Activated T-cell treated with anti-CD3 and anti-CD28 coated beads for 48 hours (primary cell): Measurements from ENCODE around the gene WFIKKN2.
"Not testable (repeated sequence)": the region's sequence is repeated elsewhere in the genome, so short reads cannot be mapped to it uniquely, and the experiment has no call there.

Source experiments
- DNase-seq: peaks from one replicate; pipeline ENCODE4 v3.0.0-alpha.2; 2020; ENCODE audit warnings: low read depth

The WFIKKN2 gene

DNA sequence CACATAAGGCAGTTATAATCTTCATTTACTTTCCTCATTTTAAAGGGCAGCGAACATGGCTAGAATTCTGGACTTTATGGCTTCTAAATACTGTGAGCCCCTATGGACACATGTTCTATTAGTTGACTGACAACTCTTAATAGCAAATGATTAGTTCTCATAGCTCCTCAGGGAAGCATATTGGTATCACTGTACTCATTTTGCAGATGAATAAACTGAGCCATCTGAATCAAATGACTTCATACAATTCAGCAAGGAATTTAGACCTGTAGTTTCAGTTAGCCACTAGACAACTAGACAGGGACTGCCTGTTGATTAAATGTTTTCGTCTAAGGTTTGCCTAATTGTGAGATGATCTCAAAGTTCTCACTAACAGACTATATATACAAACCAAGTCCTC lies 21.0 kb downstream of the WFIKKN2 start:
- DNase-seq = no peak

DNA sequence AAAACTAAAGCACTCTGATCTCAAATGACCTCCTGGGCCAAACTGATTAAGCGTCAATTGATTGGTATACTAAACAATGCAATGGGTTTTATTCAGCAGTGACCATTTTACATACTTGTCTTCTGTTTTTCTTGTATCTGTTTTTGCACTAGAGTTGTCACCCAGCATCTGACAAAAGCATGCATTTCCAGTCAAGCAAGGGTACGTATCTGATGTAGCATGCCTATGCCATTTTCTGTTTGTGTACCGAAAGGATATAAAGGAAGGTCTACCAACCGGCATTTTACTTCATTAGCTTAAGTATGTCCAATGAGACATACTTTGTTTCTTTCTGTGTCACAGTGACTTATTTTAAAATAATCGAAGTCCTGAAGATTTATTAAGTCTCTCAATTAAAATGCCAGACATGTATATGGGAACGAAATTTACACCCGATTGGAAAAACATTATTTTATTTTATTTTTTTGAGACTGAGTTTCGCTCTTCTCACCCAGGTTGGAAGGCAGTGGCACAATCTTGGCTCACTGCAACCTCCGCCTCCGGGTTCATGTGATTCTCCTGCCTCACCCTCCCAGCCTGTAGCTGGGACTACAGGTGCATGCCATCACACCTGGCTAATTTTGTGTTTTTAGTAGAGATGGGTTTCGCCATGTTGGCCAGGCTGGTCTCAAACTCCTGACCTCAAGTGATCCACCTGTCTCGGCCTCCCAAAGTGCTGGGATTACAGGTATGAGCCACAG lies 23.3 kb downstream of the WFIKKN2 start:
- DNase-seq = no peak

DNA sequence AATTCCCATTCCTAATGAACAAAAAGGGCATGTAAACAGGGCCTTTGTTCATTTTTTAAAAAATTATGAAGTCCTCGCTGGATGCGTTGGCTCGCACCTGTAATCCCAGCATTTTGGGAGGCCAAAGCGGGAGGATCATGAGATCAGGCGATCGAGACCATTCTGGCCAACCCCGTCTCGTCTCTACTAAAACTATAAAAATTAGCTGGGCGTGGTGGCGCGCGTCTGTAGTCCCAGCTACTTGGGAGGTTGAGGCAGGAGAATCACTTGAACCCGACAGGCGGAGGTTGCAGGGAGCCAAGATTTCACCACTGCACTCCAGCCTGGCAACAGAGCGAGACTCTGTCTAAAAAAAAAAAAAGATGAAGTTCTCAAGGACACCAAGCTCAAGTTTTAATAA lies 24.3 kb downstream of the WFIKKN2 start:
- DNase-seq = not testable (repeated sequence)

DNA sequence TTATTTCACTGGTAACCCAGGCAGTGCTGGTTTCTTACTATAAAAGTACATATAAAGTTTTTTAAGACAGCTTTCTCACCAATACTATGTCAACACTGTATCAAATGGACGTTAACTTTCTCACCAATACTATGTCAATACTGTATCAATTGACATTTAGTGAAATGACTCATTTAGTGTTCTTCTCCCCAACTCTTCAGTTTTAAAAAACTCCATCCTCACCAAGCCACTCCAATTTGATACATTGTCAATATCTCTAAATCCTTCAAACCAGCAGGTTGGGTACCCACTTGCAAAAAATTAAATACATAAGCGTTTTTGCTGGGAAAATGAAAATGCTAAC lies 25.9 kb downstream of the WFIKKN2 start:
- DNase-seq = no peak

DNA sequence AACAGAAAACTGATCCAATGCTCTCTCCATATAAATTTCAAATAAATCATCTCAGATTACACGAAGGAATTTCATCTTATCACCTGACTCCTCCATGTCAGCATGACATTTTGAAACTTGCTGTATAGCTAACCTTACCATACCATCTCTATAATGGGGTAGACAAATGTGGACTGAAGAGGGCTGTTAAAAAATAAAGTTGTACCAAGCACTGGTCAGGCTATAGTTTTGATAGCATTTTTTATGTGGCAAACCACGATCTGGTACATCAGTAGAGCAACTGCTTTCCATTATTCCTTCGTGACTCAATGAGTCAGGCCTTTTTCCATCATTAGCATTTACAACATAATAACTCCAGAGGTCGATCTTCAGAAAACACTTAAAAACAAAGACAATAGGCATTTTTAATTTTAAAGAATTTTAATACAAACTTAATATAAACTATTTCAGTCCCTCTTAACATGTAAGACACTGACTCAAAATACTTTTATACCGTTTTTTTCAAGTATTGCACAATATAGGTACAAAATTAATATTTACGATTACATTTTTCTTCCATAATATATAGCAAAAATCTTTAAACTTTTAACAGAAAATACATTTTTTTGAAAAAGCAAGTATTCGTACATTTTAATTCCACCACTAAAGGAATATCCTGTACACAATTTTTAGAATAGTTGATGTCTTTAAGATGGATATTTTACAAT lies 26.6 kb downstream of the WFIKKN2 start:
- no peak for DNase-seq

DNA sequence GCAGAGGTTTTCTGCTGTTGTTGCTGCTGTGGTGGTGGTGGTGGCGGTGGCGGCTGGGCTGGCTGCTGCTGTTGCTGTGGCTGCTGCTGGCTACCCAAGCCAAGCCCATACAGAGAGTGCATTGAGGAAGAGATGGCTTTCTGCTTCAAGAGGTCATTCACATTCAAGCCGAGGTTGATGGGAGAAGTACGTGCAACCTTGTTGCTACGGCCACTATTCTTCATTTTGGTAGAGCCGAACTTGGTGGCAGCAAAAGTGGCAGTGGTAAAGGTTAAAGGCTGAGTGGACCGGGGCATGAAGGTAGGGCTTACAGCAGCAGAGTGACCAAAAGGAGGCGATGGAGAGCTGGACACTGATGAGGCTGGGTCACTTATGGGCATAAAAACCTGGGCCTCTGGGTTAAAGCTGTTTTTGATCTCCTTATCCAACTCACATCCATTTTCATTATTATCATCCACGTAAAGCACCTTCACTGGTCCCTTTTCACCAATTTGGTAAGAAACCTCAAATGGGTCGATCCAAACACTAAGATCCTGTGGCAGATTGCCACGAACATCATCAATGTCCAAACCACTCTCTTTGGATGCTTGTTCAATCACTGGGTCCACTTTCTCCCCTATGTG lies 27.9 kb downstream of the WFIKKN2 start:
- DNase-seq = peak; percentile 34

DNA sequence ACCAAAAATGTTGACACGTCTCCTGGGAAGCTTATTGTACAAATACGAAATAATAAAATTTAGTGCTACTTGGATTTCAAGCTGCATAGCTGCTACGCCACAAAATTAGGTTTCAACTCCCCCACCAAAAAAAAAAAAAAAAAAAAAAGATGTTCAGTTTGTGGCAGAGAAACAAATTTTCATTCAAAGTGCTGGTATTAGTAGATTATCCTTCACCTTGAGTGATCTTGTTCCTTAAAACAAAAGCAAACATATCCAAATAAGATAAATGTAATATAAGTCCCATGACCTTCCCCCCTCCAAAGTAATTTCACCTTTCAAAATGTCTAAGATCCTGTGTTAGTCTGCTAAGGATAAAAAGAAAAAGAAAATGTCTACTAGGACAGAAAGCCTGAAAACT lies 28.5 kb downstream of the WFIKKN2 start:
- DNase-seq = no peak

DNA sequence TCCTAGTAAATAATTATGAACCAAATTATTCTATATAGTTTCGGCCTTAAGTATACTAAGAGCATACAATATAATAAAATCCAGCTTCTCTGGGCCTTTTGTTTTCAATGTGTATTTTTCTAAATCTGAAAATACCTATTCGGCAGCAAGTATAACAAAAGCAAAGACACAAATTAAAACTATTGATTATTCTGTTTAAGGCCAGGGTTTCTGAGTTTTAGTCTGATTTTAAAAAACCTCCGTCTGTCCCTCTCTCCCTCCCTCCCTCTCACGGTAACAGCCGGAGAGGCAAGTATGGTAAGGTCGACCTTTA lies 29.3 kb downstream of the WFIKKN2 start:
- no peak for DNase-seq

DNA sequence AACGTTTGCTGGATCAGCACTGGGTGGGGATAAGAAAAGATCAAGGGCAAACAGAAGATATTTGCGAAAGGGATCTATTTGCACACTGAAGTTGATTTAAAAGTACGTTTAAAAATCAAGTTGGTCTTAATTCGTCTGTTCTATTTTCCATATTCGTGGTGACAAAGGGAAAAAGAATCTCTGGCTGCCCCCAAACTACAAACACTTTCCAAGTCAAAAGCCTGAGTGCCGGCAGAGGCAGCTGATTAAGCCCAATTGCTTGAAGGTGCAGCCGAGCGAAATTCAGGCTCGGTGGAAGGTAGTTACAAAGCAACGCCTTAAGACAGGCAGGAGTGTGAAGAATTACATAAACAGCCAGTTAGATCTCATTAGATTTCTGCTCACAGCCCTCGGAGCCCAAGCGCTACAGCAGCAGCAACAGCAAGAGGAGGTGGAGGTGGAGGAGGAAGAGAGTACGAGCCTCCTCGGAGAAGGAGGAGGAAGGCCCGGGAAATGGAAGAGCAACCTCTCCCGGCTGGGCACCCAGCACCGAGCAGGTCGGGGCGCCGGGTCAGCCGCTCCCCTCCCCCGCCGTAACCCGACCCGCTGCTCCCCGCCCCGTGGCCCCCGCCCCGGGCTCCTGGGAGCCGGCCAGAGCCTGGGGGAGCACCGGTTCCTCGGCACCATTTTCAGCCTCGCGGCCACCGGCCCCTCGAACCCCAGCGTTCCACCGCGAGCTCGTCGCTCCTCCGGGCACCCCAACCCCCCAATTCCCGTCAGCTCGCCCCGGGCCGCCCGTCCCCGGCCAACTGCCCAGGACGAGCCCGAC lies 29.9 kb downstream of the WFIKKN2 start:
- peak; percentile 25 for DNase-seq

DNA sequence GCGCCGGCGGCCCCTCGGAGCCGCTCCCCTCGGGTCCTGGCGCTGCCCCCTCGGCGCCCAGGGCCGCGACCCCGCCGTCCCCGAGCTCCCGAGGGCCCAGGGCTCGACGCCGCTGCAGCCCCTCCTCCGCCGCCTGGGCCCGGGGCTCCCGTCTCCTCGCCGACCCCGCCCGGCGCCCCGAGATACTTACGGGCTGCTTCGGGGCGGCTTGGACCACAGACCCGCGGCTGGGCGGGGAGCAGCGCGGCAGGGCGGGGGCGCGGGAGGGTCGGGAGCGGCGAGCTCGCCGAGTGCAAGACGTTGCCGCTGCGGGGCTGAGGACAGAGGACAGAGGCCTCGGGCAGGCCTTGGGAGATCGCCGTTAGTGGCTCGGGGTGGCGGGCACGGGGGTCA lies 30.5 kb downstream of the WFIKKN2 start:
- DNase-seq = no peak

DNA sequence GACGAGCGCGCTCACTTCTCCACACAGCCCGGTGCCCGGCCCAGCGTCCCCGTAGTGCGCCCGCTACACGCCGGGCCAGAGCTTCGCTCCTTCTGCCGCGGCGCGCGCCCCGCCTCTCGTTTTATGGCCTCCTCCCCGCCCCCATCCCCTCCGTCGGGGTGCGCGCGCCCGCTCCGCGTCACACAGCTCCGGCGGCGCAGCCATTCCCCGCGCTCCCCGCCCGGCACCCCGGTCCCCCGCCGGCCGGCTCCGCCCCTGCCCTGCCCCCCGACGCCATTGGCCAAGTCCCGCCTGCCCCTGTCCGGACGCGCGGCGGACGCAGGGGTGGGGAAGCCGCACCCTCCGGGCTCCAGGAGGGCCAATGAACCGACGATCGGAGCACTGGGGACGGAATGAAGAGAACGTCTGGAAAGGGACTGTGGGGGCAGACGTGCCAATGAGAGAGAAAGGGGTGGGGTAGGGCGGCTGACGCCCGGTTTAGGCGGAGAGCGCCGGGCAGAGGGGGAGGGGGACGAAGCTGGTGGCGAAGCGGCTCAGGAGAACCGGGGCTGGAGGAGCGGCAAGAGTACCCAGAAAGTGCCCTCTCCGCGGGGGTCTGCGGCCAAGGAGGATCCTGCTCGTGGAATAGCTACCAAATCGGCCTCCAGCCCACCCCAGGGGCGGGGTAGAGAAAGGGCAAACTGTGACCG lies 31.0 kb downstream of the WFIKKN2 start, which contains the start of gene TOB1:
TSS of gene TOB1 (minus strand) at position 94 of the 689 bp plus-strand sequence. CDS start 2,337 bp downstream, outside the sequence.
- peak; percentile 98 for DNase-seq

DNA sequence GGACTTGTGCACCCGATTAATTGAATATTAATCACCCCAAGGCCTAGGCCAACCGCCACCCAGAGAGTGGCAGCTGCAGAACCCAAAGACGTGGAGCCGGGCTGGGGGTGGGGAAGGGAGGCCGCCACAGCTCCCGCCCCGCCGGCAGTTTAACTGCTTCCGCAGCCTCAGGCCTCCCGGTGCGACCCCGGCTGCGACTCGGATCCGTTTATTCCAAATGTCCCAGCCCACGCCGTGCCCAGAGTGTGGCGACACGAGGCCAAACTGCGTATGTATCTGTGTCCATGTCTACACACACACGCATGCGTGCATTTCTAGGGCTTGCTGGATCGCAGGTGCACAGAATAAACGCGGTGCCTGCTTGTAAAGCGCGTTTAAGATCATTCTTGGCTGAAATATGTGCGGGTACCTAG lies 31.6 kb downstream of the WFIKKN2 start:
- DNase-seq = peak; percentile 56

DNA sequence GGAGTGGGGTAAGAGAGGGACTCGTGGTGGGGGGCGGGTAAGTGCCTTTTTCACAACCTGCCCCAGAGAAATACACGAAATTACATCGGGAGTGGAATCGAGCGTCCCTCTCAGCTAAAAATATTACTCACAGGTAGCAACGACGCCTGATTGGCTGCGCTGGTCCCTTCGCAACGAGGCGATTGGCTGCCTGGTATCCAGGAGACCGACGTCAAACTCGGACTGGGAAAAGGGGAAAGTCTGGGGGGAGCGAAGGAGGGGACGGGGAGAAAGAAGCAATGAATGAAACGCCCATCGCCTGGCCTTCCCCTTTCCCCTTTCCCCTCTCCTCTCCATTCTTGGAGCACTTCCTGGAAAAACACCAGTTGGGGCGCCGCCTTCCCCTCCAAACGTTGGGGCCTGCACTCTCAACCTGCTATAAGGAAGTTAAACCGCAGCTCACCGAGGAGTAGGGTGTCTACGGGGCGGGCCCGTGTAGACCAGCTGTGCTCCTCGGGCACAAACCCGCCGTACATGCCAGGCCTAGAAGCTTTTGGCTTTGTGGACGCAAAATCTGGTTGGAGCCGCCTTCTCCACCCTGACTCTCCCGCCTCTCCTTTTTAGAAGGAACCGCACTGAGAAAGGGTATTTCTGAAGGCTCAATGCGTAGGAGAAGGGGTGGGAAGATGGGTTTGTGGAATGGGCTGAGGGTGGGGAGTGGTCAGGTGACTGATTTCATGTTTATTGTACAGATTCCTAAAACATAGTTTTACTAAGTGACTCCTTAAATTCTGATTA lies 32.2 kb downstream of the WFIKKN2 start:
- DNase-seq = peak; percentile 75

DNA sequence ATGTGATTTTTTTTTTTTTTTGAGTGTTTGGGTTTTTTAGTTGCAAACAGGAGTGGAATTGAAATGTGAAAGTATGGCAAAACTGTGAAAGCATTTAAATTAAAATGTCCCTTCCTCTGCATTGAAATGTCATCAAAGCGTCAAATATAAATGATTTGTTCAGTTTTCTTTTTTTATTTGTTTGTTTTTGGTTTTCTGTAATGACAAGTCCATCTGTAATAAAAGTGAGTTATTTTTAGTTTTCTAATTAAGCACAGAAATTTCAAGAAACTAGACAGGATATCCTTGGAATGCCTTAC lies 32.7 kb downstream of the WFIKKN2 start:
- no peak for DNase-seq

DNA sequence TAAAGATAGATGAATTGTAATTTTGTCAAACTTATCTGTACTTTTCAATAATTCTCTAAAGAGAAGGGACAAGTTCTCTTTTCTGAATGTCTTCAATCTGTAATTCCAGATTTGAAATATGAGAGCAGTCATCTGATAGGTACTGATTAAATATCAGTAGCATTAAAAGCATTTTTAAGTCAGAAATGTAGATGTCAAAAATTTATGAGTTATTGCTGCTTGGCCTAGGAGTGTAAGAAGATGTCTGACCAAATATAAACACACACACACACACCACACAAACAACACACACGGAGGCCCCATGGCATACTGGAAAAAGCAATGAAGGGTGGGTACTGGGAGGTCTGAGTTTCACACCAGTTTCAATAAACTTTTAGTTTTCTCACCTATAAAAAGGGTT lies 33.2 kb downstream of the WFIKKN2 start:
- DNase-seq = no peak

DNA sequence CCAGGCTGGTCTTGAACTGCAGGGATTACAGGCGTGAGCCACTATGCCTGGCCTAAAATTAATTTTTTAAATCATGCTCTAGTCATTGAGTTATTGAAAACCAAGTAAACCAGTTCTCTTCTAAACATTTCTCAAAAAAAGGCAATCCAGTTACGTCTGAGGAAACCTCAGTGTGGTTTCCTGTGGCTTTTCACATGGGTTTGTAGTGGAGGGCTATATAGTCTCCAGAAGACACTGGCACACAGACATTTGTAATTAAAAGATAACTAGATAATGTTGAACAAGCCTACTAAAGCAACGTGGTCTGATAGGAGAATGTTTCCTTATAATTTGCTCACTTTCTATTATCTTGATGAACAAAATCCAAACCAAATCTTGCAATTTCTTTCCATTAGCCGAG lies 36.0 kb downstream of the WFIKKN2 start:
- DNase-seq = no peak

DNA sequence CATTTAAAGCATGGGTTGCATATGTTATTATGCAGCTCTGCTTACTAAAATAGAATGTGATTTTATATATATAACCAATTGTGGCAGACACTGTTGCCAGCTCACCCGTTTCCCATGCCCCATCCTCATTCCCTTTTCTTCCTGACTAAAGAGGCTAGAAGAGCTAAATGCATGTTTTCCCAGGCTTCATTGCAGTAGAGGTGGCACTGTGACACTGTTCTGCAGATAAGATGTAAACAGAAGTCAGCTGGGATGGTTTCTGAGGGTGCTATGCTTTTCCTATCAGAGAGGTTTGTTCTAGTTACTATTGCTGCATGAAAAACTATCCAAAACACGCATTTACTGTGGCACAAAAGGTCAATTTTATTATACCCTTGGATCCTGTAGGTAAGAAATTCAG lies 36.5 kb downstream of the WFIKKN2 start:
- no peak for DNase-seq

DNA sequence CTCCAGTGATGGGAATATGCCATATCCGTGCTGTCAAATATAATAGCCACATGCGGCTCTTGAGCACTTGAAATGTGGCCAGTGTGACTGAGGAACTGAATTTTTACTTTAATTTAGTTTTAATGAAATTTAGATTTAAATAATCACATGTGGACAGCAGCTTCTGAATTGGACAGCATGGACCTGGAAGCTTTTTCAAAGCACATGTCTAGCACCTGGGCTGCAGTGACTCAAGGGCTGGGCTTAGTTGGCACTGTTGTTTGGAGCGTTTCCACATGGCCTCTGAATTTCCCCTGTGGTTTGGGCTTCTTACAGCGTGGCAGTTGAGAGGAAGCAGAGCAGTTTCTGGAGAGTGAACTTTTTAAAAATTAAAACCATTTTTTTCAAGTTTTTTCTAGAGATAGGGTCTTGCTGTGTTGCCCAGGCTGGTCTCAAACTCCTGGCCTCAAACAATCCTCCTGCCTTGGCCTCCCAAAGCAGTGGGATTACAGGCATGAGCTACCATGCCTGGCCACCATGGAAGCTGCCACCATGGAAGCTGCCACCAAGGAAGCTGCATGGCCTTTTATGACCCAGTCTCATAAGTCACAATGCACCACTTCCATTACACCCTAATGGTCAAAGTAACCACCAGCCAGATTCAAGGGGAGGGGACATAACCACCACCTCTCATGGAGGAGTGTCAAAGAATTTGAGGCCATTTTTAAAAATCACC lies 37.5 kb downstream of the WFIKKN2 start:
- no peak for DNase-seq

DNA sequence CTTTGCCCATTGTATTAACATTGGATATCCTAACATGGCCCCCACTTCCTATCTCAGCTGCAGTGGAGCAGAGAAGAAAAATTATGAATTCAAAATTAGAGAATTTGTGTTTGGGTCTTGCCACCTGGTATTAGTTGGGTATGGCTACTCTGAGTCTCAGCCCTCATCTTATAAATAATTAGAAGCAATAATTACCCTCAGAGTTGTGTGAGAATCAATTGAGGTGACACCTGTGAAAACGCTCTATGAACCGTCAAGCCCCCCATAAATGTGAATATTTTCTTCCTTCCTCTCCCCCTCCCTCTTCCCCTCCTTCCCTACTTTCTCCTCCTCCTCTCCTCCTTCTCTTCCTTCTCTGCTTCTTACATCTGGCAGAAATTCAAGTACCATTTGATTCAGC lies 39.7 kb downstream of the WFIKKN2 start:
- DNase-seq = no peak

DNA sequence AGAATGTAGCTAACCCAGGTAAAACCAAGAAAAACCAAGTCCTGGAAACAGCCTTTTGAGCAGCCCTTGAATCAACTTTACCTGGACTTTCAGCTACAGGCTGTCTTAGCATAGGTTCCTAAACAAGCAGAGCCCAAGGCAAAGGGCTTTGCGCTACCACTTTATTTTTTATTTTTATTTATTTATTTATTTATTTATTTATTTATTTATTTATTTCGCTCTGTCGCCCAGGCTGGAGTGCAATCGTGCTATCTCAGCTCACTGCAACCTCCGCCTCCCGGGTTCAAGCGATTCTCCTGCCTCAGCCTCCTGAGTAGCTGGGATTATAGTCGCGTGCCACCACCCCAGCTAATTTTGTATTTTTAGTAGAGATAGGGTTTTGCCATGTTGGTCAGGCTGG lies 41.7 kb downstream of the WFIKKN2 start:
- not testable (repeated sequence) for DNase-seq

DNA sequence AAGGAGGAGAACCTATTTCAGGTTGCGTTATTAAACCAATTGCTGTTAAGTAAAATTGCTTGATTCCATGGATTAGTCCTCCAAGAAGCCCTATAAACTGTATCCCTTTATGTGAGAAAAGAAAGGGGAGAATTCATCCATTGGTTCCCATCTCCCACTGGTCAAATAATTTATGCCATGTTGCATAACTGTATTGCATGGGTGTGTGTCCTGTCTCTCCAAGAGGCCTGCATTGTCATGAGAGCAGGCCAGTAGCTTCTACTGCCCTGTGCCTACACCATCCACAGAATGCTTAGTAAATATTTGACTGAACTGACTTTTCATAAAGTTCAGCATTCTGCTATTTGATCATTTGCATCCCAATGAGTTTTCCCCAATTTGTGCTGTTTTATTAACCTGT lies 42.5 kb downstream of the WFIKKN2 start:
- DNase-seq = no peak
